HG03175 (cell line): Measurements from ENCODE around the gene EAPP.
"Not testable (repeated sequence)": the region's sequence is repeated elsewhere in the genome, so short reads cannot be mapped to it uniquely, and the experiment has no call there.

ENCODE experiments used
- ATAC-seq: cut with Tn5 transposase; IDR thresholded peaks from one replicate; pipeline ENCODE4 v1.9.1; 2021; ENCODE audit warnings: mild to moderate bottlenecking, moderate library complexity; ENCODE audit not compliant: unreplicated experiment

Gene EAPP

DNA sequence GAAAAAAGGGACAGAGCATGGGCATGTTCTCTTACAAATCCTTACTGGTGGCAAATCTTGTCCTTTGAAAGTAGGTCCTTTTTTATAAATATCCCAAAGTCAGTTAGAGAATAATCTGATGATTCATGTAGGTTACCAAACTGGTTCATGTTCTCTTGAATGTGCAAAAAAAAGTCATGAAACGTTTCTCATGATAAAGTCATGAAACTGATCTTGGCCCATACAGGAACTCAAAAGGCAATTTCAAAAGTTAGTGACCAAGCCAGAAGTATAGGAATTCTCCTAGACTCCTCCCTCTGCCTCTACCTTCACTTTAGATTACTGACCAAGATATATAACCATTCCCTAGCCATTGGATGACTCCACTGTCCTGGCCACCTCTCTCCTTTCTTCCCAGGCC is 50.2 kb downstream of the EAPP start:
- ATAC-seq = no peak

DNA sequence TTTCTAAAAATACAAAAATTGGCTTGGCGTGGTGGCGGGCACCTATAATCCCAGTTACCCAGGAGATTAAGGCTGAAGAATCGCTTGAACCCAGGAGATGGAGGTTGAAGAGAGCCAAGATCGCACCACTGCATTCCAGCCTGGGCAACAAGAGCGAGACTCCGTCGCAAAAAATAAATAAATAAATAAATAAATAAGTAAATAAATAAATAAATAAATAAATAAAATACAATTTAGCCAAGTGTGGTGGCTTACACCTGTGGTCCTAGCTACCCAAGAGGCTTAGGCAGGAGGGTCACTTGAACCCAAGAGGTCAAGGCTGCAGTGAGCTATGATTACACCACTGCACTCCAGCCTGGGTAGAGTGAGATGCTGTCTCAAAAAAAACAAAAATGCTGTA is 51.0 kb downstream of the EAPP start:
- no peak for ATAC-seq

DNA sequence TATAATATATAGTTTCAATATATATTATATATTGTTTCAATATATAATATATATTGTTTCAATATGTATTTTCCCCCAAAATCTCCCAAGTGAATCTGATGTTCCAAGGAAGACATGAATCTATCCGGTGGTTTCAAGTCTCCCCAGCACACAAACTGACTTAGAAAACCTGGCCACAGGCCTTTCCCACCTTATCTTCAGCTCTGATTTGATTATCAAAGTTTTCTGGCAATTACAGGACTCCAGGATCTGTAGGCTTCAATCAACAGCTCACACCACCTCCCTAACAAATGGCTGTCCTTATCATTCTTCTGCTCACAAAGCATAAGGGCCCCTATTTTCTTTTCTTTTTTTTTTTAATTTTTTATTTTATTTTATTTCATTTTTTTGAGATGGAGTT is 54.8 kb downstream of the EAPP start:
- ATAC-seq = no peak

DNA sequence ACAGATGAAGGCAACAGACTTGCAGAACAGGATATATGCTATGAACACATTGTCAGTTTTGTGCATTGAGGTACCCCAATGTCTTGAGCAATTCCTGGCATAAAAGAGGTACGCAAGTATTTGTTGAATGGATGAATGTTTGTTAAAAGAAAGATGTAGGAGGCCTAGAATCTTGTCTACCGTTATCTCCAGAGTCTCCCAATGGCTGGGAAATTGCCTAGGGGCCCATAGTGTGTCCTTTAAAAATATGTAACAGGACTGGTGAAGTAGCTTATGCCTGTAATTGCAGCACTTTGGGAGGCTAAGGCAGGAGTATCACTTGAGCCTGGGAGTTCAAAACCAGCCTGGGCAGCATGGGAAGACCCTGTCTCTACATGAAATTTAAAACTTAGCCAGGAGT is 57.0 kb downstream of the EAPP start:
- ATAC-seq = no peak

DNA sequence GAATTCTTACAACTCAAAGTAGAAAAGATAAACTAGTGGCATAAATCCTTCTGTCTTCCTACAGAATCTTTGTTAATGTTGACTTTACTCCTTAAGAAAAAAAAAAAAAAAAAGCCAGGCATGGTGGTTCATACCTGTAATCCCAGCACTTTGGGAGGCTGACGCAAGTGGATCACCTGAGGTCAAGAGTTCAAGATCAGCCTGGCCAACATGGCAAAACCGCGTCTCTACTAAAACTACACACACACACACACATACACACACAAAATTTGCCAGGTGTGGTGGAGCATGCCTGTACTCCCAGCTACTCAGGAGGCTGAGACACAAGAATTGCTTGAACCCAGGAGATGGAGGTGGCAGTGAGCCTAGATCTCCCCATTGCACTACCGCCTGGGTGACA is 59.8 kb downstream of the EAPP start:
- no peak for ATAC-seq

DNA sequence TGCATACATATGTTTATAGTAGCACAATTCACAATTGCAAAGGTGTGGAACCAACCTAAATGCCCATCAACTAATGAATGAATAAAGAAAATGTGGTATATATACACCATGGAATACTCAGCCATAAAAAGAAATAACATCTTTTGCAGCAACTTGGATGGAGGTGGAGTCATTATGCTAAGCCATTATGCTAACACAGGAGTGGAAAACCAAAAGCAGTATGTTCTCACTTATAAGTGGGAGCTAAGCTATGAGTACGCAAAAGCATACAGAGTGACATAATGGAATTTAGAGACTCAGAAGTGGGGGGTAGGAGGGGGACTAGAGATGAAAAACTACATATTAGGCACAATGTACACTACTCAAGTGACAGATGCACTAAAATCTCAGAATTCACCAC is 61.2 kb downstream of the EAPP start:
- no peak for ATAC-seq

DNA sequence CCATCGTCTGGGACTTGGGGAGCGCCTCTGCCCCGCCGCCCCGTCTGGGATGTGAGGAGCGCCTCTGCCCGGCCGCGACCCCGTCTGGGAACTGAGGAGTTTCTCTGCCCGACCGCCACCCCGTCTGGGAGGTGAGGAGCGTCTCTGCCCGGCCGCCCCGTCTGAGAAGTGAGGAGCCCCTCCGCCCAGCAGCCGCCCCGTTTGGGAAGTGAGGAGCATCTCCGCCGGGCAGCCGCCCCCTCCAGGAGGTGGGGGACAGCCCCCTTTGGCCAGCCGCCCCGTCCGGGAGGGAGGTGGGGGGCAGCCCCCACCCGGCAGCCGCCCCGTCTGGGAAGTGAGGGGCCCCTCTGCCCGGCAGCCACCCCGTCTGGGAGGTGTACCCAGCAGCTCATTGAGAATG is 63.5 kb downstream of the EAPP start:
- not testable (repeated sequence) for ATAC-seq

DNA sequence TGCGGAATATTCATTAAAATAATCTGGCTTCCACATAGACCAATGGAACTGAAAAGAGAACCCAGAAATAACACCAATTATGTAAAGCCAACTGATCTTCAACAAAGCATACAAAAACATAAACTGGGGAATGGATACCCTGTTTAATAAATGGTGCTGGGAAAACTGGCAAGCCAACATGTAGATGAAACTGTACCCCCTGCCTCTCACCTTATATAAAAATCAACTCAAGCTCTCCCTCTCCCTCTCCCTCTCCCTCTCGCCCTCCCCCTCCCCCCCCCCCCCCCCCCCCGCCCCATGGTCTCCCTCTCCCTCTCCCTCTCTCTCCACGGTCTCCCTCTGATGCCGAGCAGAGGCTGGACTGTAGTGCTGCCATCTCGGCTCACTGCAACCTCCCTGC is 64.3 kb downstream of the EAPP start:
- ATAC-seq = no peak

DNA sequence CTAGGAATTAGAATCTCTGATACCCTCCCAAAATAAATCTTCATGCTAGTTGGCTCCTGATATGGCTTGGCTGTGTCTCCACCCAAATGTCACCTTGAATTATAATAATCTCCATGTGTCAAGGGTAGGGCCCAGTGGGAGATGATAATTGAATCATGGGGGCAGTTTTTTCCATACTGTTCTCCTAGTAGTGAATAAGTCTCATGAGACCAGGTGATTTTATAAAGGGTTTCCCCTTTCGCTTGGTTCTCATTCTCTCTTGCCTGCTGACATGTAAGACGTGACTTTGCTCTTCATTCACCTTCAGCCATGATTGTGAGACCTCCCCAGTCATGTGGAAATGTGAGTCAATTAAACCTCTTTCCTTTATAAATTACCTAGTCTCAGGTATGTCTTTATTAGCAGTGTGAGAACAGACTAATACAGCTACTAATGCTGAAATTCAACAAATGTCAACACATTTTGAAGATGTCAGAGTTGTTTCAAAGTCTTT is 65.3 kb downstream of the EAPP start:
- ATAC-seq = no peak

DNA sequence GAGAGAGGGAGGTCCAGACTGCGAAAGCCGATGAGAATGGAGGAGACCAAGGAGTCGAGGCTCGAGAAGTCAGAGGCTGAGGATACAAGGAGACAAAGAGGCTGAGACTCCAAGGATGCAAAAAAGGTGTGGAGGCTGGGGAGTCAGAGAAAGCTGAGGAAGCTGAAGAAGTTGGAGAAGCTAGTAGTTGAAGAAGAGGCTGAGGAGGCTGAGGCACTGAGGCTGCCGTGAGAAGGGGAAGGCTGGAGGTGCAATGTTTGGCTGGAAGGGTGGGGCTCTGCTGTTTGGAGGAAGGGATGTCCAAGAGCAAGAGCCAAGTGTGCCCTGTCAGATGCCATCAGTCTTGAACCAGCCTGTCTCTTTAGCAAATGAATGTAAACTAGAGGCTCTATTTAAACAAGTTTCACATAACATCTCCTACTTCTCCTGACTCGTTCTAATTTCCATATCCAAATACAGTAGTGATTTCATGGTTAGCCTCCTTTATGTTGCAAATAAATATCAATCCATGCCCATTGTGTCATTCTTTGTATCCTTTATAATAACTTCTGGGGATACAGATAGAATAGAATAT is 66.7 kb downstream of the EAPP start:
- no peak for ATAC-seq

DNA sequence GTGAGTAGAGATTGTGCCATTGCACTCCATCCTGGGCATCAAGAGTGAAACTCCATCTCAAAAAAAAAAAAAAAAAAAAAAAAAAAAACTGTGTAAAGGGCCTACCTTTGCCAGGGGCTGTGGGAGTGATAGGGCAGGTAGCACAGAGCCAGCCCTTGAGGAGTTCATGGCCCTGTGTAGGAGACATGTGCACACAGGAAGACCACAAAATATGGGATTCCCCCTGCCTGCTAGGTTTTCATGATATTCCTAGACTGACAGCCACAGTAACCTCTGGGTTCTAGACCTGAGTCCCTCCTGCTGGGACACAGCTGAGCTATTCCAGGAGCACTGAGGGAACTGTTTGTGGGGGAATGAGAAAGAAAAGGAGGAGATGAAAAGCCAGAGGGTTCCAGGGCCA is 69.2 kb downstream of the EAPP start:
- no peak for ATAC-seq

DNA sequence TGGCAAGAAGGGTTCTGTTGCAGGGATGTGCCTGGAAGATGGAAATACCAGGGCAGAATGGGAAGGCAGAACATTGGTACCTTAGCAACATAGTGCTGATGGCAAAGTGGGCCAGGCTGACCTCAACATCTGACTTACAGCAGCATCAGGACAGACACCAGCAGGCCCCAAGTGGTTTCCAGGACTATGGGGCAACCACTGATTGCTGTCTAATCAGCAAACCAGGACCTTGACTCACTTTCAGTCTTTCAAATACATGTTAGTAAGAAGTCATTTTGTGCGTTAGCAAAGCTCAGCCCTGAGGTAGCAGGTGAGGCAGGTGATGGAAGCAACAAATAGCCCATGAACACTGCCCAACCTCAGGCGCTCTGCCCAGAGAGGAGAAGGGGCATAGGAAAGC is 72.8 kb downstream of the EAPP start:
- ATAC-seq = no peak
